Fibroblast of gingiva (primary cell): ENCODE results near the gene CYLD.
A peak's percentile ranks its signal among the peaks of the same experiment; 100 is the strongest.

Experiments
- DNase-seq: peaks from one replicate; pipeline ENCODE4 v3.0.0-alpha.2; 2011; ENCODE audit warnings: low read depth

The CYLD gene

DNA sequence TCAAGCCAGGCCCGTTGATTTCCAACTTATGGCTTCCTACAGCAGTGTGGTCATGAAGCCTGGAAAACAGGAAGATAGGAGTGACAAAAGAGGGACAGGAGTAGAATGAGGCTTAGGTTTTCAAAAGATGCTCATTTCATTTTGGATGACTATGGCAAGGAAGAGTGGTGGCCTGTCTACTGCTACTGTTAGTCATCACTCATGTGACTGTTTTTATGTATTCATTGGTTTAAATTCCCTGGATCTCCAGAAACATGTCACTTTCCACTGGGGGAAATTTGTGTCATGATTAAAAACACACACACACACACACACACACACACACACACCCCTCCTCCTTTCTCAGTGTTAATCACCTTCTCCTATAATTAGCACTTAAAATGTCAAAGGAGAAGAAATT lies 1.1 kb upstream of the CYLD start:
- DNase-seq, result no peak

DNA sequence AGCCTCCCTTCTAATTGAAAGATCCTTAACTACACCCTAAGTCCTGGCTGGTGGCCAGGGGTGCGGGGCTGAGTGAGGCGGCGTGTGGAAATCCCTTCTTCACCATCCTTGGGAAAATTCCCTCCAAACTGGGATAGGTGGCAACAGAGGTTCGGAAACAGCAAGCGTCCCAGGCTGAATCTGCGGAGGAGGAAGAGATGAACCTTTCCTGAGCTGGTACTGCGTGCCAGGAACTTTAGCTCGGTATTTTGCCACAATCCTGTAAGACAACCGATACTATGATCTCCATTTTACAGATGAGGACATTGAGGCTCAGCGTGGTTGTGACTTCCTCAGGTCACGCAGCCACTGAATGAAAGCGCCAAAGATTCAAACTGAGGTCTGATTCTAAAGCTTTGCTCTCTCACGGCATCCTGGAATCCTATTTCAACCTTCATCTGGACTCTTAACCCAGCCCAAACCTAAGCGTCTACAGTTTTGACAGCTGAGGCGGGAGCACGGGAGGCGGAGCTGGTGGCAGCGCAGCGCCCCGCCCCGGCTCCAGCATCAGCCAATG lies 583 bp upstream of the CYLD start:
- peak; percentile 13 for DNase-seq

DNA sequence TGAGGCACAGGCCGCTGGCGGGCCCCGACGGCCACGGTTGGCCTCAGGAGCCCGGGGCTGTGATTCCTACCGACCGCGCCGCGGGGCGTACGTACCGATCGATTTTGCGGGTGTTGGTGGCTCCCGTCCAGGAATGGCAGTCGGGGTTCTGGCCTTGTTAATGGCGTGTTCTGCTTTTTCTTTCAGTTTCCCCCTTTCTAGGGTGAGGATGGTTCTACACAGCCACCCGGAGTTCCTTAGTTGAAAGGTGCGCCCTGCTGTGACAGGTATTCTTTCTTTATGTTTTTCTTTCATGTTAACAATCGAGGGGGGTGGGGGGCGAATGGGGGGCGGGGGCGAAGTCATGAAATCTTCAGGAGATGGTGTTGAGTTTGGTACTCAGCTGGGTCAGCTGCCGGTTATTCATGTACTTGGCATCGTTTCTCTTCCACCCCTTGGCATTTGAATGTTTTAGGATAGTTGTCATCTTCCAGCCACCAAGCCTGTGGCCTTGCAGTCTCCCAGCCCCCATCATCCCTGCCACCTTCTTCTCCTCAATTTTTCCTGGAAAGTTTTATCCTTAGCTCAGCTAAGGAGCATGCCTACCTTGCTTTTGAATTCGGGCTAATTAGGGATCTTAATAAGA lies 802 bp downstream of the CYLD start:
- peak; percentile 45 for DNase-seq

- DNase-seq, result no peak
Measured at GRCh38 chr16:50743581-50744225, 1.8 kb downstream of the CYLD start.

DNA sequence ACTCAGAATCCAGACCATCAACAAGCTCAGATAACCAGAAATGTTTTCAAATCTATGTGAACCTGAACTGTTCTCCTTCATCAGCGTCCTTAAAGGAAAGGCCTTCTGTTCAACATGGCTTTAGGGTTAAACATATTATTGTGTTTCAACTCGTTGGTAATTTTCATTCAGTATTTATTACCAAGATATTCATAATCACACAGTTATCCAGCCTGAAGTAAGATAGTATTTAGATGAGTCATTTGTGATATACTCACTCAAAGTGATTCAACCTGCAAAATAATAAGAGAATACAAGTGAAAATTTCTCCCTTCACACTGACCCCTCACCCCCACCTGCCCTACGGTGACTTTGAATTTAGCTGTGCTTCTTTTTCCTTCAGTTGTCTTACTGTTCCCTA lies 3.0 kb downstream of the CYLD start:
- no peak for DNase-seq

- no peak for DNase-seq
Measured at GRCh38 chr16:50745940-50746339, 4.1 kb downstream of the CYLD start.

DNA sequence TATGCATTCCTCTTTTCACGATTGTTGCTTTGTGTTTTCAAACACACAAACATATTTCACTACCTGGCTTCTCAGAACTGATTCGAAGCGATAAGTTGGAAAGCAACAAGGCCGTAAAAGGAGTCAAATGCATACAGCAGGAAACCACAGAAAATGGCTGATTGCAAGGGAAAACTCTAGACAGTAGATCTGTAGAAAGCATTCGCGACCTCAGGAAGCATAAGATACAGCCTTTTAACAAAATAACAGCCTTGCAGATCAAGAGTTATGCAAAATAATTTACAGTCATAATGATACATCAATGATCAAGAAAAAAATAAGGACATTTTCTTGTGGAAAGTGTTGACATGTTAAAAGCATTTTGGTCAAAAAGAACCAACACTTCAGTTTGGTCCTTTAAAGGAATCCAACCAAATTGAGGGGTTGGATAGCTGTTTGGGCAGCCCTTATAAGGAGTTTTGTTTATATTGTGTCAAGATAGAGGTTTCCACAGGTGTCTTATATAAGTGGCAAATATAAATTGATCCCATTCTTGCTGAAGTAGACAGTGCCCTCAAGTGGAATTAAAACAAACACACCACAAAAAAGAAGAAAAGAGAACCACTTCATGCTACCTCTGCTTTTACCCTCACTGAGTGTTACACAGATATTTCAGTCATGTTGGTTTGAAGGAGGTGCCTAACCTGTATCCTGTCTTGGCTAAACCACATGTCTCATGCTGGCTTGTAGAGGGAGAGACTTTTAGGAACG lies 5.5 kb downstream of the CYLD start:
- no peak for DNase-seq

- no peak for DNase-seq
Measured at GRCh38 chr16:50751528-50751927, 9.6 kb downstream of the CYLD start.

- no peak for DNase-seq
Measured at GRCh38 chr16:50752471-50753235, 10.8 kb downstream of the CYLD start.

DNA sequence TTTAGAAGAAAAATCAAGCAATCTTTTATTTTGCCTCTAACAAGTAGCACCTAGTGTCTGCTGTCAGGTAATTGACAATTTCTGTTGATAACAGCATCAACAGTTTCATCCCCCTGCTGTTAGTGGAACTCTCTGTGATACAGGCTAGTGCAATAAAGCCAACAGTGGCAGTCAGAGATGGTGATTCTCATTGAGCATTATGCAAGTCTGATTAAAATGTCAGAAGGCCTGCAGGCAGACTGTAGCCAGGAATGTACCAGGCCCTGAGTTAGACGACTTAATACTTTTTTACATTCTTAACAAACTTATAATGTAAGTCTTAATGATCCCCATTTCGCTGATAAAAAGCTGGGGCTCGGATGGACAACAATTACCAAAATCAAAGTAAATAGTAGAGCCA lies 14.6 kb downstream of the CYLD start:
- no peak for DNase-seq

DNA sequence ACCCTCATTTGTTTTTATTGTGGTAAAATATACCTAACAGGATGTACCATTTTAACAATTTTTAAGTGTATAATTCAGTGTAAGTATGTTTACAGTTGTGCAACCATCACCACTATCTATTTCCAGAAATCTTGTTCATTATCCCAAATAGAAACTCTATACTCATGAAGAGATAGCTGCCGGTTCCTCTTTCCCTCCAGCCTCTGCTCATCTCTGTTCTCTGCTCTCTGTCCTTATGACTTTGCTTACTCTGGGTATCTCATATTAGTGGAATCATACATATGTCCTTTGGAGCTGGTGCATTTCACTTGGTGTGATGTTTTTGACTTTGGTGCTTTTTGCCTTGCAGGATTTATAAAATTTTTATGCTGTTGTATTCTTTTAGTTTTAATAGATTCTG lies 19.4 kb downstream of the CYLD start:
- no peak for DNase-seq

GRCh38 chr16:50762241-50762640 lies 20.4 kb downstream of the CYLD start:
- no peak for DNase-seq

DNA sequence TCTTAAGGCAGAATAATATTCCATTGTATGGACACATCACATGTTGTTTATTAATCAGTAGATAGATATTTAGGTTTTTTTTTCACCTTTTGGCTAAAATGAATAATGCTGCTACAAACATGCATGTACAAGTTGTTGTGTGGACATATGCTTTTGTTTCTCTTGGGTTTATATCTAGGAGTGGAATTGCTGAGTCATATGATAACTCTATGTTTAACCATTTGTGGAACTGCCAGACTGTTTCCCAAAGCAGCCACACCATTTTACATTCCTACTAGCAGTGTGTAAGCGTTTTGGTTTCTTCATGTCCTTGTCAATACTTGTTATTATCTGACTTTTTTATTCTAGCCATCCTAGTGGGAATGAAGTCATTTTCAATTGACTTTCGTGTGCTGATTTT lies 21.3 kb downstream of the CYLD start:
- DNase-seq, result peak; percentile 33

- DNase-seq, result no peak
Measured at GRCh38 chr16:50765260-50765659, 23.4 kb downstream of the CYLD start.

DNA sequence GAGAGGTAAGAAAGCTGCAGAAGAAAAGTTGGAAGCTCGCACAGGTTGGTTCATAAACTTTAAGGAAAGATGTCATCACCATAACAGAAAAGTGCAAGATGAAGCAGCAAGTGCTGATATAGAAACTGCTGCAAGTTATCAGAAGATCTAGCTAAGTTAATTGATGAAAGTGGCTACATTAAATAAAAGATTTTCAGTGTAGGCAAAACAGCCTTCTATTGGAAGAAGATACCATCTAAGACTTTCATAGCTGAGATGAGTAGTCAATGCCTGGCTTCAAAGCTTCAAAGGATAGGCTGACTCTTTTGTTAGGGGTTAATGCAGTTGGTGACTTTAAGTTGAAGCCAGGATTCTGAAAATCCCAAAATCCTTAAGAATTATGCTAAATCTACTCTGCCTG lies 24.0 kb downstream of the CYLD start:
- DNase-seq, result no peak

DNA sequence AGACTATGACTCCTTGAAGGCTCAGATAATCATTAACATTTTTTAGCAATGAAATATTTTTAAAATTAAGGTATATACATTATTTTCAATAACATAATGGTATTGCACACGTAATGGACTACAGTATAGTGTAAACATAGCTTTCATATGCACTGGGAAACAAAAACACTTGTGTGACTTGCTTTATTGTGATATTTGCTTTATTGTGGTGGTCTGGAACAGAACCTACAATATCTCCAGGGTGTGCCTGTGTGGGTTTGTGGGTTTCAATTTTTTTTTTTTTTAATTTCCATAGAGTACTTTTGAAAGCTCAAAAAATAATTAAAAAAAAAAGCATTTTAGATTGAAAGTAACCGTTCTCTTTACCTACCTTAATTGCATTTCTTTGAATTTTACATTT lies 25.3 kb downstream of the CYLD start:
- no peak for DNase-seq

- DNase-seq, result peak; percentile 72
Measured at GRCh38 chr16:50771366-50771765, 29.5 kb downstream of the CYLD start.

DNA sequence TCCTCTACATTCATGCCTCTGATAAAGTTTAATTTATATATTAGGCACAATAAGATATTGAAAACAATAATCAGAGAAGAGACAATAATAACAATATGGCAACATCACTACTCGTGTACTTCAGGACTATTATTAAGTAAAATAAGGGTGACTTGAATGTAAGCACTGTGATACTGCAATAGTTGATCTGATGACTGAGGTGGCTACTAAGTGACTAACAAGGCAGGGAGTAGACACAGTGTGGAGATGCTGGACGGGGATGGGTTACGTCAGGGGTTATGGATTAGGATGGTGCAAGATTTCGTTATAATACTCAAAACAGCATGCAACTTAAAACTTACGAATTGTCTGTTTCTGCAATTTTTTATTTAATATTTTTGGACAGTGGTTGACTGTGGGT lies 32.5 kb downstream of the CYLD start:
- no peak for DNase-seq

DNA sequence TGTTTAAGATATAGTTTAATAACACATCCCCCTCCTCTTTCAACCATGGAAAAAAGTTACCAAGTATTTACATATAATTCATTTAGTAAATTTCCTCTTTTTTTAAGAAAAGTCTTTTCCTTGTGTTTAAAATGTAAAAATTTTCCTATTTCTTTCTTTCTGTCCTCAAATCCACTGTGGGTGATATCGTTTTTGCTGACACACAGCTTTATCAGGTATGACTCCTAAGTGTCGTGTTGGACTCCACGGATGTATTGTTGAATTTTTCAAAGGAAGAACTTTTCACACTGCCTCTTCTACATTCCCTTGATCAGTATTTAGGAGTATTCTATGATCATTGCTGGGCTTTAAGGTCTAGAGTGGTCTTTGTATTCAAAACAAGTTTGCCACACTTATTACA lies 33.1 kb downstream of the CYLD start:
- no peak for DNase-seq

GRCh38 chr16:50776037-50776436 lies 34.2 kb downstream of the CYLD start:
- DNase-seq, result no peak

GRCh38 chr16:50778284-50779163 lies 36.6 kb downstream of the CYLD start:
- no peak for DNase-seq
